Renal cortex interstitium (tissue), 11 donors: ENCODE measurements around the gene SEZ6. TPM values are rescaled to one million over a fixed set of nuclear protein-coding genes. Genes with fewer than 3 reads are reported as not detected.

Source experiments
- DNase-seq, 11 donors: peaks; one replicate each; pipeline ENCODE4 v3.0.0-alpha.2; 2013; ENCODE audit warnings: low read depth in 9 of 11, low spot score in 4 of 11; ENCODE audit errors: extremely low read depth in 1 of 11
- polyA plus RNA-seq, 3 donors: library from polyadenylated mRNA; unstranded; fragments of 120-200 nt; gene quantifications; one replicate each; pipeline ENCODE4 v1.2.1, GENCODE V29; 2013; ENCODE audit not compliant: insufficient read length in 3 of 3

SEZ6 gene
- polyA plus RNA-seq, 3 donors = 0.20 to 0.41 (median 0.23) TPM

GRCh38 chr17:29010586-29010985, 4.8 kb upstream of the SEZ6 start:
- DNase-seq = no peak

- no peak for DNase-seq
These were observed 4.3 kb upstream of the SEZ6 start for GRCh38 chr17:29010129-29010528.

- DNase-seq = no peak
These were observed 2.8 kb upstream of the SEZ6 start for GRCh38 chr17:29008591-29008990.

DNA sequence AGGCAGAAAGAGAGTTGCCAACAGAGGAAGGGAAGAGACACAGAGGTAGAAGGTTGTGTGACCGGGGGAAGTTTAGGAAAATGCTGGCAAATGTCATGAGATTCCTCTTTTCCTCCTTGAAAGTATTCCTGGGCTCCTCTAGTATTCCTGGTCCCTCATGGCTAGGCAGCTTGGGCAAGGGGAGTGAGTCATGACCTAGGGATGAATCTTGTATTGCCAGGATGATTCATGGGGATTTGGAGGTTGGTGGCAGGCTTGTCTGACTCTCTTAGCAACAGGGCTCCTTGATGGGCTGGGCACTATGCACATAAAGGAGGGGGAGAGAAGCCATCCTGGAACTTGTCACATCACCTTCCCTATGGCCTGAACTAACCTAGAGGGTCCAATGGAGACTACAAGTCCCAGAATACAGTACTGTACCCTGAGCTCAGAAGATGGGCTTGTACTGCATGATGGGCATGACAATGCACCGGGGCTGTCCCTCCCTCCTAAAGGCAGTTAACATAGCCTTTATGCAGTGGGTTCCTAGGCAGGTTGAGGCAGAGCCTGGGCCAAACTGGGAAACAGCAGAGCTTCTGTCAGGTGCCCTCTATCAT, 2.1 kb upstream of the SEZ6 start:
- no peak for DNase-seq

- DNase-seq = no peak
These were observed 1.6 kb upstream of the SEZ6 start for GRCh38 chr17:29007456-29007855.

- no peak for DNase-seq
These were observed 1.6 kb downstream of the SEZ6 start for GRCh38 chr17:29004081-29004692.

GRCh38 chr17:29003289-29003688, 2.5 kb downstream of the SEZ6 start:
- DNase-seq = no peak

DNA sequence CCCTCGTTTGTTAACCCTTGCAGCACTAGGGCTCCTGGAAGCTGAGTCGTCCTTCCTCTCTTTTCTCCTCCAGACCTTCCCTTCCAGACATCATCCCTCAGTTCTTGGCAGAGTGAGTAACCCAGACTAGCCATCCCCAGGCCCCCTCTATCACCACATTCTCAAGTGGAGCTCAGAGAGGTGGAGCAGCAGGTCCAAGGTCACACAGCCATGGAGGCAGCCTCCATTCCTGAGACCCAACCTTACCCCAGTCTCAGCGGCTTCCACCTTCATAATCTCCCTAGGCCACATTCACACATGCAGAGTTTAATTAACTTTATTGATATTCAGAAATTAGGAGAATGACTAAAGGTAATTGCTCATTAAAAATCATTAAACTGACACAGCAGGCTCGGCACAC, 3.0 kb downstream of the SEZ6 start:
- DNase-seq = no peak

- DNase-seq = no peak
These were observed 4.9 kb downstream of the SEZ6 start for GRCh38 chr17:29000973-29001372.

DNA sequence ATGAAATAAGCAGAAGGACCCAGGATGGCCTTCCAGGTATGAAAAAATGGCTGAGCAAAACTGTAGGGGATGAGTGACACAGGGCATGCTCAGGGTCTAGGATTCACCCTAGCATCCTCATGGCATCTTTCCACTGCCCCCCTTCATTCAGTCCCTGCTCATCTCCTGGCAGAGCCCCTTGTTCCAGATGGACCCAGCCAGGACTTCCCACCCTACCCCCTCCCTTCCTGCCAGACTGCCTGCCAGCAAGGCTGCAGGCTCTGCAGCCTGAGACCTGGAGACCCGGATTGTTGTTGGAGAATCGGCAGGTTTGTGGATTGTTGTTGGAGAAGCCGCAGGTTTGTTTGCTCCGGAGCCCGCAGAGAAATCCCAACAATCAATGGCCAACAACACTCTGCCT, 6.6 kb downstream of the SEZ6 start:
- no peak for DNase-seq

DNA sequence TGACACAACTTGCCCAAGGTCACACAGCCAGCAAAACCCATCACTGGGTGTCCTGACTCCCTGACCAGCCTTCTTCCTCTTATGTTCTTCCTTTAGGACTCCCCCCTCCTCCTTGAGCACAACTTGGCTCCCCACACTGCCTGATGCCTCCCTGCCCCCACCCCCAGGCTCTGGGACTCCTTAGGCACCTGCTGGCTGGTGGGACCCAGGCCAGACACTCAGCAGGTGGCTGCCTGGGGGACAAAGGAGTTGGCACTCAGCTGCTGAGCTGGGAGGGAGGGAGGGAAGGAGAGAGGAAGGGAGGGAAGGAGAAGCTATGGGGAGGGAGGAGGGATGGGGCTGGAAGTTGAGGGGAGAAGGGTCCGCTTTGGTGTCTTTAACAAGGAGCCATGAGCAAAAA, 8.0 kb downstream of the SEZ6 start:
- no peak for DNase-seq

DNA sequence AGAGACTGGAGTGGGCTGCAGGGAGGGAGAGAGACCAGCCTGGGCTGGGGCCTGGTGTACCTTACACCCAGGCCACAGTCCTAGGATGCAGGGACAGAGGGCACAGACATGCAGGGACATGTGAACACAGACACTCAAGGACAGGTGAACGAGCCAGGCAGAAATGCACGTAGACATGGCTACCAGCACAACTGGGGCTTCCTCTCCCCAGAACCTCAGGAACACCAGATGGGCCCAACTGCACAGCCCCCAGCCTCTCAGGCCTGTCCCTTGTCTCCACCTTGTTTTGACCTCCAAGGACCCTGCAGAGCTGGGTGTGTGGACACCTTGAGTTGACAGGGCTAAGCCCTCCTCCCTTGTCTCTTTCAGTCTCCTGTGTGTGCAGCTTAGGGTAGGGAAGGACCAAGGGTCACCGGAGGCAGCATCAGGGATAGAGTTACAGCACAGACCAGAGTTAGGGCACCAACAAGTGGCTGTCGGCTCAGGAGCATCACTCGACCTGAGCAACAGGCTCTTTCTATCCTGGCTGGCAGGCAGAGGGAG, 9.2 kb downstream of the SEZ6 start:
- no peak for DNase-seq

- no peak for DNase-seq
These were observed 12.0 kb downstream of the SEZ6 start for GRCh38 chr17:28993645-28994426.

DNA sequence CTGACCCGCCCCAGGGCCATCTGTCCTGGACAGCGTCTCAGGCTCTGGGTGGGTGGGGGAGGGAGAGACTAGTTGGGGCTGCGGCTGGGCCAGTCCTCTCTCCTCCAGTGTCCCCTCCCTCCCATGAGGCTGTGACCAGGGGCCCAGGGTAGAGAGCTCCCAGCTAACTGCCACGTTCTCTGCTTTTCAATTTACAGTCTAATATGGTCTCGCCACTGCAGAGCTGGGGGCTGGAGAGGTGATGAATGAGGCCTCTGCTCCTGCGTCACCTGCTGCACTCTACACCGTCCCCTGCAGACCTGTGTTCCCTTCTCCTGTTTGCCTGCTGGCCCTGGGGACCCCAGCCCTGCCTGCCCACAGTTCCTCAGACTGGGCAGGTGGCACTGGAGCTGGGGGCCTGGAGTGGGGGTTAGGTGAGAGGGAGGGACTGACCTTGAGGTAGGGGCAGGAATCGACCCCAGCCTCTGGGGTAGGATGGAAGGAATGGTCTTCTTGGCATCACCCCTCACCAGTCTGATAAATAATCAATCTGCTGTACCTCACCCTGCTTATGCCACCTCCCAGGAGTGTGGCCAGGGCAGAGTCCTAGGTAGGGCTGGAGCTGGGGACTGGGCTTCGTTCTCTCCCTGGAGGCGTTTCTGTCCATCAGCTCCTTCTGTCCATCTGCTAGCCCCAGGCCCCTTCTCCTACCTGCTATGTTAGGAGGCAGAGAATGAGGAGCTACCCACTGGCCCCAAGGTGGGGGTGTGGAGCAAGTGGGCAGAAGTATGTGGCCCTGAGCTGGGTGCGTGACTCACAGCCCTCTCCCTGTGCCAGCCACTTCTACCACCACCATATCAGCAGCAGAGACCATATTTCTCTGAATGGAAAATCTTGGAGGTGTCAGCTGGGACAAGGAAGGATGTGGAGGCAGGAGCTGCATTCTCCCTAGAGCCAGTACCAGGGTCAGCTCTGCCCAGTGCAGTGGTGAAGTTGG, 12.9 kb downstream of the SEZ6 start:
- DNase-seq = no peak

DNA sequence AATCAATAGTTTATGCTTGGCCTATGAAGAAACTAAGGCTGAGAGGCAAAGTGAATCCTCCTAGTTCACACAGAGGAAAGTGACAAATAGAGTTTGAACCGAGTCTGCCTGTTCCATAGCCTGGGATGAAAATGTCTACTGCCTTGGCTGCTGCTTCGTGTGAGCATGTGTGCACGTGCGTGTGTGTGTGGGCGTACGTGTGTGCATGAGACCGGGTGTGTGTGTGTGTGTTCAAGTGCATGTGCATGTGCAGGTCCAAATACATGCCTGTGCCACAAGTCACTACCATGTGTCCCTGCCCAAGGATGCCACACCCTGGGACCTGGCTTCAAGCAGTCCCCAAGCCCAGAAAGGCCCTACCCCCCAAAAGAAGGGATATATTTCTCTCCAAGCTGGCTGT, 13.6 kb downstream of the SEZ6 start:
- no peak for DNase-seq

DNA sequence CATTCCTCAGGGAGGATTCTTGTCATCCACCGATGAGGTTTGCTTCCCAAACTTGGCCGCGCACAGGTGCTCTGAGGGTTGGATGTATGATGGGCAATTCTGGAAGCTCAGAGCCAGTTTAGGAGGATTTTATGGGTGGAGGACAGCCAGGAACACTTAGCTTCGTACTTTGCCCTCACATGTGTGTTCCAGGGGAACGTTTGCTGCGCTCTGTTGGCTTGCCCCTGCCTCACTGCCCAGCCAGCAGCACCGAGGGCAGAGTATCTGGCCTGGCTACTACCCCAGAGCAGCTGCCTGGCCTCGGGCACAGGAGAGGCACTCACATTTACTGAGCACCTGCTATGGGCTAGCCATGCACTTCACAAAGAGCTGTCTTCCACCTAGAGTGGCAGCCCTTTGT, 14.1 kb downstream of the SEZ6 start:
- no peak for DNase-seq

DNA sequence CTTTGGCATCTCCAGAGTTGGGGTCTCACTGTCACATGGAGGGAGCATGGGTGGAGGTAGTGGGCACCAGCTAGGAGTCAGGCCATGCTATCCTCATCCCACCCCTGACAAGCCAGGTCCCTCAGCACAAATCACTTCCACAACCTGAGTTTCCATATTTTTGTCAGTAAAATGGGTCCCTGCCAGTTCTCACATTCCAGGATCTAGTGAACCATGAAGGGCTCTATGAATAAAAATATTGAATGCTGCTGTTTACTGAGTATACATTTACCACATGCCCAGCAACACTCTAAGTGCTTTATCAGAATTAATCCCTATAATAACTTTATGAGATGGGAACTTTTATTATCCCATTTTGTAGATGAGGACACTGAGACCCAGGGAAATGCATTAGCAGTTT, 16.8 kb downstream of the SEZ6 start:
- no peak for DNase-seq

DNA sequence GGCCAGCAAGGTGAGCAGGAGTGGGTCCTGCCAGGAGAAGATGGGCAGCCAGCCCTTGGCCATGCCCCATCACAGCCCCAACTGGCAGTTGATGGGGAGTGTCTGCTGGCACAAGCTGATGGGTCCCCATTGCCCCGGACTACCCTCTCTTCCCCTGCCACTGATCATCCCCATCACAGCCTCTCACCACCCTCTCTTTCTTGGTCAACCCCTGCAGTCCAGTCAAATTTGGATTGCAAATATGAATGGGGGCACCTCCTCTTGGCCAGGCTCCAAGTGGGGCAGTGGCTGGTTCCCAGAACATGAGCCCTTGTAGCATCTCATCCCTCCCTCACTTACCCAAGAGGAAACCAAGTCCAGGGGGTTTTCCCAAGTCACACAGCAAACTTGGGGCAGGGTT, 17.4 kb downstream of the SEZ6 start:
- no peak for DNase-seq
